ENCODE data around the gene ASCL5.

ASCL5 gene

DNA sequence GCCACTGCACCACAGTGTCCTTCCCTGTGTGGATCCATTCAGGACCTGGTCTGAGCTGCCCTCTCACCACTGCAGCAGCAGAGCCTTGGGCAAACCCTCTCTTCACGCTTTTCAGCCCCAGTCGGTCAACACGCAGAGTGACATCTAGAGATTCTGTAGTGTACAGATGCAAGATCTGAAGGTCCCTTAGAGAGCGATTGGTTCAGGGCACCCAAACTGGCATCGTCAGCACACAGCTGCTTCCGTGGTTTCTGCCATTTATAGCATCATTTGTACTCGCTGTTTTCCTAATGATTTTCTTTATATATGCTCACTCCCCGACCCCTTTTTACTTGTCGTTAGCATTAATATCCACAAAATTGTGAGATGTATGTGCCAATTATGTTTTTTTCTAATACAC, 1.5 kb upstream of the ASCL5 start:
- Histone ChIP-seq H3K4ac (ENCODE audit: low read length) (no peak overlapping the region), H2AFZ (ENCODE audit: low read length) (no peak overlapping the region), H2BK12ac (ENCODE audit: low read length) (peak overlapping the region; percentile 43), H3K18ac (ENCODE audit: low read length) (no peak overlapping the region), H4K91ac (ENCODE audit: low read depth, low read length, poor library complexity) (no peak overlapping the region), H3K27ac (replicated peaks; ENCODE audit: low read length) (no peak overlapping the region), H4K8ac (ENCODE audit: low read depth, low read length) (no peak overlapping the region), H3K23ac (ENCODE audit: low read depth, low read length, poor library complexity) (peak overlapping the region; percentile 60), H2BK5ac (ENCODE audit: low read length) (no peak overlapping the region), H2BK120ac (ENCODE audit: low read depth, low read length) (no peak overlapping the region), H2AK5ac (ENCODE audit: low read depth, low read length) (no peak overlapping the region), H3K27me3 (ENCODE audit: control insufficient read depth in 3 of 3, insufficient read depth in 3 of 3, low read depth in 1 of 3, low read length in 3 of 3) (peaks cover 0 to 32% (median 0%) of the 10 kb centered on the region in 3 experiments), H2BK15ac (ENCODE audit: low read length) (no peak overlapping the region), H3K36me3 (replicated peaks in 1 of 2; ENCODE audit: control insufficient read depth in 2 of 2, insufficient read depth in 2 of 2, low read length in 2 of 2) (no peaks in the 10 kb centered on the region), H3K14ac (ENCODE audit: low read length) (no peak overlapping the region), H3K9ac (ENCODE audit: low read depth, low read length, poor library complexity) (no peak overlapping the region), H3K4me1 (ENCODE audit: control insufficient read depth in 2 of 2, insufficient read depth in 1 of 2, low read depth in 1 of 2, low read length in 2 of 2) (peaks cover 0 to 6% of the 10 kb centered on the region in 2 donors), H3K4me2 (ENCODE audit: insufficient read depth, low read length, poor library complexity, severe bottlenecking) (no peak overlapping the region), H3K79me1 (ENCODE audit: low read depth, low read length) (no peaks in the 10 kb centered on the region), H3K9me3 (replicated peaks in 1 of 2; ENCODE audit: control insufficient read depth in 2 of 2, insufficient read depth in 1 of 2, low read depth in 1 of 2, low read length in 2 of 2) (no peaks in the 10 kb centered on the region), H3K4me3 (ENCODE audit: low read length in 2 of 2) (no peak overlapping the region)
- DNase-seq (ENCODE audit: low spot score) = no peak
- WGBS, 2 donors (ENCODE audit: extremely low coverage in 2 of 2, insufficient read length in 2 of 2, insufficient replicate concordance in 1 of 2) = no CpG with 5 or more reads among the region's 9 CpGs

GRCh38 chr1:201127755-201128455, 921 bp upstream of the ASCL5 start:
- Histone ChIP-seq H3K4ac (ENCODE audit: low read length) (no peak overlapping the region), H2AK5ac (ENCODE audit: low read depth, low read length) (peak overlapping the region; percentile 96), H3K18ac (ENCODE audit: low read length) (peak overlapping the region; percentile 82), H3K4me3 (ENCODE audit: low read length in 2 of 2) (no peak overlapping the region), H3K23ac (ENCODE audit: low read depth, low read length, poor library complexity) (peak overlapping the region; percentile 60), H3K27me3 (ENCODE audit: control insufficient read depth in 3 of 3, insufficient read depth in 3 of 3, low read depth in 1 of 3, low read length in 3 of 3) (peaks cover 0 to 38% (median 0%) of the 10 kb centered on the region in 3 experiments), H3K27ac (replicated peaks; ENCODE audit: low read length) (no peak overlapping the region), H3K9me3 (replicated peaks in 1 of 2; ENCODE audit: control insufficient read depth in 2 of 2, insufficient read depth in 1 of 2, low read depth in 1 of 2, low read length in 2 of 2) (no peaks in the 10 kb centered on the region), H2BK5ac (ENCODE audit: low read length) (no peak overlapping the region), H2BK12ac (ENCODE audit: low read length) (peak overlapping the region; percentile 43), H3K4me2 (ENCODE audit: insufficient read depth, low read length, poor library complexity, severe bottlenecking) (no peak overlapping the region), H4K8ac (ENCODE audit: low read depth, low read length) (no peak overlapping the region), H3K9ac (ENCODE audit: low read depth, low read length, poor library complexity) (no peak overlapping the region), H4K91ac (ENCODE audit: low read depth, low read length, poor library complexity) (no peak overlapping the region), H2AFZ (ENCODE audit: low read length) (no peak overlapping the region), H3K79me1 (ENCODE audit: low read depth, low read length) (no peaks in the 10 kb centered on the region), H2BK15ac (ENCODE audit: low read length) (no peak overlapping the region), H3K4me1 (ENCODE audit: control insufficient read depth in 2 of 2, insufficient read depth in 1 of 2, low read depth in 1 of 2, low read length in 2 of 2) (peaks cover 0 to 6% of the 10 kb centered on the region in 2 donors), H3K36me3 (replicated peaks in 1 of 2; ENCODE audit: control insufficient read depth in 2 of 2, insufficient read depth in 2 of 2, low read length in 2 of 2) (no peaks in the 10 kb centered on the region), H3K14ac (ENCODE audit: low read length) (peak overlapping the region; percentile 78), H2BK120ac (ENCODE audit: low read depth, low read length) (no peak overlapping the region)
- DNase-seq (ENCODE audit: low spot score) = no peak
- WGBS, 2 donors (ENCODE audit: extremely low coverage in 2 of 2, insufficient read length in 2 of 2, insufficient replicate concordance in 1 of 2) = no CpG with 5 or more reads among the region's 17 CpGs

DNA sequence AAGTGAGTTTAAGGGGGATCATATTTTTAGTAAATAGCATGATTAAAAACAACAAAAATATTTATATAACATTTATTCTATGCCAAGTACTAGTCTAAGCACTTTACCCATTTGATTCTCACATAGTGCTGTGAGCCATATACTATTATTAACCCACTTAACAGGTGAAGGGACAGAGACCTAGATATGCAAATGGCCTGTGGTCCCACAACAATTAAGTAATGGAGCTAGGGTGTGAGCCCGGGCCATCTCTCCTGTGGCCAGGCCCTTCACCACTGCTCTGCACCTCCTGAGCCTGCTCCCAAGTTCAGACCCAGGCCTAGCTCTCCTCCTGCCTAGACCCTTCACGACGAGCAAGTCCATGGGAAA, 537 bp downstream of the ASCL5 start:
- Histone ChIP-seq H3K4ac (ENCODE audit: low read length) (no peak overlapping the region), H3K79me1 (ENCODE audit: low read depth, low read length) (no peaks in the 10 kb centered on the region)
- no CpG with 5 or more reads among the region's 3 CpGs for WGBS, 2 donors (ENCODE audit: extremely low coverage in 2 of 2, insufficient read length in 2 of 2, insufficient replicate concordance in 1 of 2)

DNA sequence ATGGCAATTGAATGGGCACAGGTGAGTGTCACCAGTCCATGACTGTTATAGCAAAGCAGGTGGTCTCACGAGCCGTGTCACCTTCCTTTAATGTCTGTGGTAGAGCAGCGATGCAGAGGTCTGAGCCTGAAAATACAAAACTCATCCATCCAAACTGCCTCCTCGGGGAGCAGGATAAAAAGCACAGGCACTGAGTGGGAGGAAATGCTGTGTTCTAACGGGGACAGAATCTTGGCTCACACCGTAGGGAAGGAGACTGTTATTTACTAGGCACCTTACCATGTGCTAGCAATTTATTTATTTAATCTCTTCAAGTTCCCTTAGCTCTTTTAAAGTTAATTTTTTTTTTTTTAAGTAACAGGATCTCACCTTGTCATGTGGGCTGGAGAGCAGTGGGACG, 1.2 kb downstream of the ASCL5 start:
- no peak overlapping the region for H2AFZ ChIP-seq (ENCODE audit: low read length)
- WGBS, 2 donors (ENCODE audit: extremely low coverage in 2 of 2, insufficient read length in 2 of 2, insufficient replicate concordance in 1 of 2) = no CpG with 5 or more reads among the region's 7 CpGs
- no peak overlapping the region for H3K23ac ChIP-seq (ENCODE audit: low read depth, low read length, poor library complexity)

More for the DNA sequence above, 537 bp downstream of the ASCL5 start:
- Histone ChIP-seq H2AFZ (ENCODE audit: low read length) (no peak overlapping the region), H4K8ac (ENCODE audit: low read depth, low read length) (no peak overlapping the region), H2BK15ac (ENCODE audit: low read length) (no peak overlapping the region), H3K9ac (ENCODE audit: low read depth, low read length, poor library complexity) (no peak overlapping the region), H2BK5ac (ENCODE audit: low read length) (no peak overlapping the region), H3K18ac (ENCODE audit: low read length) (no peak overlapping the region), H4K91ac (ENCODE audit: low read depth, low read length, poor library complexity) (no peak overlapping the region), H3K23ac (ENCODE audit: low read depth, low read length, poor library complexity) (no peak overlapping the region), H3K27ac (replicated peaks; ENCODE audit: low read length) (no peak overlapping the region), H3K14ac (ENCODE audit: low read length) (no peak overlapping the region), H2AK5ac (ENCODE audit: low read depth, low read length) (no peak overlapping the region), H3K9me3 (replicated peaks in 1 of 2; ENCODE audit: control insufficient read depth in 2 of 2, insufficient read depth in 1 of 2, low read depth in 1 of 2, low read length in 2 of 2) (no peaks in the 10 kb centered on the region), H3K4me3 (ENCODE audit: low read length in 2 of 2) (peak overlapping the region in 1 of 2 donors; percentile 53), H2BK12ac (ENCODE audit: low read length) (no peak overlapping the region), H3K4me2 (ENCODE audit: insufficient read depth, low read length, poor library complexity, severe bottlenecking) (no peak overlapping the region), H2BK120ac (ENCODE audit: low read depth, low read length) (no peak overlapping the region), H3K4me1 (ENCODE audit: control insufficient read depth in 2 of 2, insufficient read depth in 1 of 2, low read depth in 1 of 2, low read length in 2 of 2) (peaks cover 0 to 6% of the 10 kb centered on the region in 2 donors), H3K36me3 (replicated peaks in 1 of 2; ENCODE audit: control insufficient read depth in 2 of 2, insufficient read depth in 2 of 2, low read length in 2 of 2) (no peaks in the 10 kb centered on the region), H3K27me3 (ENCODE audit: control insufficient read depth in 3 of 3, insufficient read depth in 3 of 3, low read depth in 1 of 3, low read length in 3 of 3) (peaks cover 0 to 47% (median 0%) of the 10 kb centered on the region in 3 experiments)
- DNase-seq (ENCODE audit: low spot score) = no peak

More for the DNA sequence above, 1.2 kb downstream of the ASCL5 start:
- Histone ChIP-seq H2AK5ac (ENCODE audit: low read depth, low read length) (no peak overlapping the region), H3K9me3 (replicated peaks in 1 of 2; ENCODE audit: control insufficient read depth in 2 of 2, insufficient read depth in 1 of 2, low read depth in 1 of 2, low read length in 2 of 2) (no peaks in the 10 kb centered on the region), H3K79me1 (ENCODE audit: low read depth, low read length) (no peaks in the 10 kb centered on the region), H3K14ac (ENCODE audit: low read length) (no peak overlapping the region), H3K27me3 (ENCODE audit: control insufficient read depth in 3 of 3, insufficient read depth in 3 of 3, low read depth in 1 of 3, low read length in 3 of 3) (peaks cover 0 to 48% (median 0%) of the 10 kb centered on the region in 3 experiments), H4K8ac (ENCODE audit: low read depth, low read length) (no peak overlapping the region), H3K4me3 (ENCODE audit: low read length in 2 of 2) (peak overlapping the region in 1 of 2 donors; percentile 56), H3K36me3 (replicated peaks in 1 of 2; ENCODE audit: control insufficient read depth in 2 of 2, insufficient read depth in 2 of 2, low read length in 2 of 2) (no peaks in the 10 kb centered on the region), H3K9ac (ENCODE audit: low read depth, low read length, poor library complexity) (no peak overlapping the region), H2BK15ac (ENCODE audit: low read length) (no peak overlapping the region), H4K91ac (ENCODE audit: low read depth, low read length, poor library complexity) (no peak overlapping the region), H3K18ac (ENCODE audit: low read length) (no peak overlapping the region), H3K4me1 (ENCODE audit: control insufficient read depth in 2 of 2, insufficient read depth in 1 of 2, low read depth in 1 of 2, low read length in 2 of 2) (peaks cover 0 to 6% of the 10 kb centered on the region in 2 donors), H3K4me2 (ENCODE audit: insufficient read depth, low read length, poor library complexity, severe bottlenecking) (no peak overlapping the region), H2BK12ac (ENCODE audit: low read length) (no peak overlapping the region), H2BK5ac (ENCODE audit: low read length) (no peak overlapping the region), H2BK120ac (ENCODE audit: low read depth, low read length) (no peak overlapping the region), H3K27ac (replicated peaks; ENCODE audit: low read length) (no peak overlapping the region), H3K4ac (ENCODE audit: low read length) (no peak overlapping the region)
- no peak for DNase-seq (ENCODE audit: low spot score)

All from neuronal stem cell (in vitro differentiated cells).